HepG2 (cell line): Measurements from ENCODE around the gene SLC9A9.

ENCODE experiments used
- MXI1 ChIP-seq: IDR thresholded peaks from 3 replicates; pipeline ENCODE4 v1.6.1; 2012; ENCODE audit warnings: low read depth, low read length, inconsistent platforms, borderline replicate concordance
- MZF1 ChIP-seq: sonication (generic); formaldehyde crosslinking; IDR thresholded peaks from 2 replicates; pipeline ENCODE4 v1.8.1; 2023; ENCODE audit warnings: mild to moderate bottlenecking, missing genetic modification reagents, borderline replicate concordance
- RBM39 ChIP-seq: fragments of 200-400 bp; formaldehyde crosslinking; IDR thresholded peaks from one replicate; pipeline ENCODE4 v1.6.1; 2018; ENCODE audit warnings: antibody characterized with exemption, mild to moderate bottlenecking, low read depth, low read length; ENCODE audit not compliant: poor library complexity, severe bottlenecking

DNA sequence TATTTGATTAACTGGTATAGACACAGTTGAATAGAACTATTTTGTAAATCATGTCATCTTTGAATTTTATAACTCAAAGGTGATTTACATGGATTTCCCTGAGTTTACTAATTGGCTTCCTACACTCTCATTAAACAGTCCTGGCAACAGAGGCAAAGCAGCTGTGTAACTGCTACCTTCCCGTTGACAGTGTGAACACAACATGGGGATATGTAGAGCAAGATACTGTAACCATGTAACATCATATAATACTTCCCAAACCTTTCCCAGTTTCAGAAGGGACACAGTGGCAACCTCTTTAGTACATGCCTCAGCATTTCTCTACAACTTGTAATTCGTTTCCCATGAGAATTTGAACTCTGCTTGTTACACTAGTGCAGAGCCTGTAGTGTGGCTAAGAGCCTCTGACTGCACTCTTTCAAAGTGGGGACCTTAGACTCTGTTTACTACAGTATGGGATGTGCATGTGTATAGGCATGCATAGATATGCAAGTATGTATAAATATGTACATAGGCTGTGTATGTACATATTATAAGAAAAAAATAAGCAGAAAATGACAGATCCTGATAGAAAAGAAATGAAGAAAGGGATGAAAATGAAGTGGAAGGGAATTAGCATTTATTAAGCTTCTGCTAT is 299.3 kb downstream of the SLC9A9 start:
- TF ChIP-seq MZF1 (CRISPR knock-in tag) (no peak), MXI1 (no peak), RBM39 (no peak)
